ENCODE results near the gene ADIPOQ. TPM values are rescaled to one million over a fixed set of nuclear protein-coding genes. Genes with fewer than 3 reads are reported as not detected.
A peak's percentile ranks its signal among the peaks of the same experiment; 100 is the strongest.

ADIPOQ gene
- total and polyA plus RNA-seq, 2 of the 13 experiments (the other 11 are each of a cell fraction or from before 2014, with no cell fraction given) = not detected

- Histone ChIP-seq H3K27ac (ENCODE audit: extremely low read length, insufficient read depth, low read length) (no peak overlapping the region), H3K9ac (ENCODE audit: insufficient read depth, low read depth, low read length) (no peak overlapping the region), H3K4me1 (ENCODE audit: insufficient read depth, low read length) (peaks cover 46% of the 10 kb centered on the region), H3K9me3 (ENCODE audit: low read length) (no peaks in the 10 kb centered on the region), H3K36me3 (replicated peaks in 1 of 2; ENCODE audit: control insufficient read depth in 1 of 2, insufficient read depth in 2 of 2, low read length in 2 of 2) (no peaks in the 10 kb centered on the region), H3K4me3 (replicated peaks in 1 of 3; ENCODE audit: insufficient read depth in 1 of 3, low read depth in 2 of 3, low read length in 3 of 3) (peak overlapping the region in 2 of 3 experiments; percentile 14 to 70; a peak in 4 of 6 replicates), H3K79me2 (ENCODE audit: insufficient read depth, low read length) (no peaks in the 10 kb centered on the region), H4K20me1 (ENCODE audit: insufficient read depth, low read length) (peaks cover 5% of the 10 kb centered on the region; the same call in 1 of the 2 replicates), H3K4me2 (ENCODE audit: low read depth, low read length) (peak overlapping the region; percentile 75), H3K27me3 (ENCODE audit: control insufficient read depth in 1 of 2, insufficient read depth in 2 of 2, low read length in 2 of 2) (peaks cover 0 to 42% of the 10 kb centered on the region in 2 experiments; a peak in 4 of 5 replicates), H2AFZ (ENCODE audit: low read length) (no peak overlapping the region)
- 0 out of 2 replicates have a peak, but pooled peaks have one; percentile 11 for TF ChIP-seq ZFP91 (CRISPR knock-in tag; IDR thresholded peaks at IDR 0.05; ENCODE audit: borderline replicate concordance)
- TF ChIP-seq ZNF224 (CRISPR knock-in tag; IDR thresholded peaks at IDR 0.05) = no peak
- in situ Hi-C loops (cut with HindIII; ENCODE audit: extremely low pct_ligation_motif_present, low pct_unique_long_range_greater_than_20kb) (no loop called here), intact Hi-C loops (cut with micrococcal nuclease; ENCODE audit: unreplicated experiment) (no loop called here)
- DNase-seq (ENCODE audit: low spot score) (no peak), FAIRE-seq (no peak), ATAC-seq (peak; percentile 11)
- POLR2A ChIA-PET = interaction anchor here (1.7 to 2.1 kb wide), 3 partner anchors 42 to 209 kb away, joined by 3 to 6 read pairs (median 4); partner anchors contain the start of gene EIF4A2
- BruUV-seq (replicated peaks) = no TSS peak
- WGBS (ENCODE audit: low lambda C conversion rate) = 59% methylated on average over 10 of the region's 11 CpGs
- CTCF ChIA-PET (ENCODE audit: low intra/inter-chr PET ratio, low total read pairs) = no interaction called here
These were observed 16.6 kb upstream of the ADIPOQ start for GRCh38 chr3:186825872-186826409.

- intact Hi-C loops (cut with micrococcal nuclease; ENCODE audit: unreplicated experiment) = no loop called here
- DNase-seq (ENCODE audit: low spot score) (no peak), ATAC-seq (peak; percentile 8), FAIRE-seq (no peak)
- Histone ChIP-seq H3K36me3 (replicated peaks in 1 of 2; ENCODE audit: control insufficient read depth in 1 of 2, insufficient read depth in 2 of 2, low read length in 2 of 2) (no peaks in the 10 kb centered on the region), H3K9me3 (ENCODE audit: low read length) (no peaks in the 10 kb centered on the region), H3K27me3 (ENCODE audit: control insufficient read depth in 1 of 2, insufficient read depth in 2 of 2, low read length in 2 of 2) (peaks cover 0 to 42% of the 10 kb centered on the region in 2 experiments; a peak in 4 of 5 replicates), H3K79me2 (ENCODE audit: insufficient read depth, low read length) (no peaks in the 10 kb centered on the region), H3K4me3 (replicated peaks in 1 of 3; ENCODE audit: insufficient read depth in 1 of 3, low read depth in 2 of 3, low read length in 3 of 3) (peak overlapping the region in 2 of 3 experiments; percentile 10 to 70; a peak in 1 of 6 replicates), H3K4me2 (ENCODE audit: low read depth, low read length) (peak overlapping the region; percentile 75), H4K20me1 (ENCODE audit: insufficient read depth, low read length) (peaks cover 5% of the 10 kb centered on the region; the same call in 1 of the 2 replicates), H2AFZ (ENCODE audit: low read length) (no peak overlapping the region), H3K4me1 (ENCODE audit: insufficient read depth, low read length) (peaks cover 42% of the 10 kb centered on the region), H3K27ac (ENCODE audit: extremely low read length, insufficient read depth, low read length) (no peak overlapping the region), H3K9ac (ENCODE audit: insufficient read depth, low read depth, low read length) (peak overlapping the region; percentile 58; the same call in 1 of the 2 replicates)
- in situ Hi-C loops (cut with HindIII; ENCODE audit: extremely low pct_ligation_motif_present, low pct_unique_long_range_greater_than_20kb) = no loop called here
- ChIA-PET POLR2A (interaction anchor here (1.0 to 1.5 kb wide), 4 partner anchors 105 to 275 kb away, joined by 3 to 8 read pairs (median 4); partner anchors contain the start of gene ST6GAL1), CTCF (ENCODE audit: low intra/inter-chr PET ratio, low total read pairs) (no interaction called here)
- no TSS peak for BruUV-seq (replicated peaks)
- WGBS (ENCODE audit: low lambda C conversion rate) = 8% methylated on average over 12 of the region's 14 CpGs
- peak; percentile 2 for TF ChIP-seq IKZF4 (CRISPR knock-in tag; IDR thresholded peaks at IDR 0.05; ENCODE audit: borderline replicate concordance, low read depth, not compliant biosample characterization)
- no peak for TF ChIP-seq MED1 (CRISPR knock-in tag; IDR thresholded peaks at IDR 0.05)
- 0 out of 2 replicates have a peak, but pooled peaks have one; percentile 29 for TF ChIP-seq TGIF2 (CRISPR knock-in tag; IDR thresholded peaks at IDR 0.05)
- TF ChIP-seq NFIC (IDR thresholded peaks at IDR 0.05; ENCODE audit: low read length) = no peak
- TF ChIP-seq POLR2AphosphoS5 (IDR thresholded peaks at IDR 0.05; ENCODE audit: low read depth, low read length) = no peak
- TF ChIP-seq MIER3 (CRISPR knock-in tag; IDR thresholded peaks at IDR 0.05; ENCODE audit: borderline replicate concordance) = no peak
- peak; percentile 11; the same call in 1 of the 2 replicates for TF ChIP-seq ZSCAN21 (CRISPR knock-in tag; IDR thresholded peaks at IDR 0.05; ENCODE audit: borderline replicate concordance)
- no peak for TF ChIP-seq GATA4 (IDR thresholded peaks at IDR 0.05; ENCODE audit: borderline replicate concordance, low read depth)
- no peak for TF ChIP-seq U2AF1 (optimal IDR thresholded peaks at IDR 0.05; ENCODE audit: low read depth, low read length)
- TF ChIP-seq MTA1 (CRISPR knock-in tag; IDR thresholded peaks at IDR 0.05; ENCODE audit: borderline replicate concordance) = no peak
- no peak for TF ChIP-seq ETS1 (CRISPR knock-in tag; IDR thresholded peaks at IDR 0.05)
- no peak for TF ChIP-seq KMT2B (CRISPR knock-in tag; IDR thresholded peaks at IDR 0.05)
- TF ChIP-seq RAD51 (IDR thresholded peaks at IDR 0.05; ENCODE audit: borderline replicate concordance) = no peak
- TF ChIP-seq SALL1 (CRISPR knock-in tag; IDR thresholded peaks at IDR 0.05) = no peak
These were observed 16.0 kb upstream of the ADIPOQ start for GRCh38 chr3:186826410-186826975.
